ENCODE results near the gene LPP. TPM values are rescaled to one million over a fixed set of nuclear protein-coding genes. Genes with fewer than 3 reads are reported as not detected.

Gene LPP
- total and polyA plus RNA-seq, 2 of the 13 experiments (the other 11 are each of a cell fraction or from before 2014, with no cell fraction given) = 19.2 to 29.9 TPM

- ATAC-seq = peak; percentile 75
- peaks cover 83% of the 10 kb centered on the region for H3K4me1 ChIP-seq (ENCODE audit: insufficient read depth, low read length)
- intact Hi-C loops (cut with micrococcal nuclease; ENCODE audit: unreplicated experiment) = loop anchor here (10.0 kb wide), 1 partner anchor 520 kb away; the partner anchor contains the start of gene BCL6
- TF ChIP-seq ZNF777 (CRISPR knock-in tag; IDR thresholded peaks at IDR 0.05) = no peak
- no peak for TF ChIP-seq LCORL (IDR thresholded peaks at IDR 0.05)
- peak; percentile 67; the same call in 1 of the 2 replicates for TF ChIP-seq LCORL (CRISPR knock-in tag; IDR thresholded peaks at IDR 0.05)
- peak; percentile 76 for TF ChIP-seq HNRNPK (IDR thresholded peaks at IDR 0.05; ENCODE audit: low read depth, low read length, poor library complexity, severe bottlenecking)
- TF ChIP-seq FUBP1 (CRISPR knock-in tag; IDR thresholded peaks at IDR 0.05; ENCODE audit: borderline replicate concordance) = no peak
- TF ChIP-seq ZNF709 (CRISPR knock-in tag; IDR thresholded peaks at IDR 0.05) = no peak
- TF ChIP-seq TGIF2 (CRISPR knock-in tag; IDR thresholded peaks at IDR 0.05) = no peak
- TF ChIP-seq GATAD2A (CRISPR knock-in tag; IDR thresholded peaks at IDR 0.05) = peak; percentile 9; the same call in 1 of the 2 replicates
- TF ChIP-seq ZNF629 (CRISPR knock-in tag; conservative IDR thresholded peaks at IDR 0.05) = no peak
- TF ChIP-seq, protein P1, sequence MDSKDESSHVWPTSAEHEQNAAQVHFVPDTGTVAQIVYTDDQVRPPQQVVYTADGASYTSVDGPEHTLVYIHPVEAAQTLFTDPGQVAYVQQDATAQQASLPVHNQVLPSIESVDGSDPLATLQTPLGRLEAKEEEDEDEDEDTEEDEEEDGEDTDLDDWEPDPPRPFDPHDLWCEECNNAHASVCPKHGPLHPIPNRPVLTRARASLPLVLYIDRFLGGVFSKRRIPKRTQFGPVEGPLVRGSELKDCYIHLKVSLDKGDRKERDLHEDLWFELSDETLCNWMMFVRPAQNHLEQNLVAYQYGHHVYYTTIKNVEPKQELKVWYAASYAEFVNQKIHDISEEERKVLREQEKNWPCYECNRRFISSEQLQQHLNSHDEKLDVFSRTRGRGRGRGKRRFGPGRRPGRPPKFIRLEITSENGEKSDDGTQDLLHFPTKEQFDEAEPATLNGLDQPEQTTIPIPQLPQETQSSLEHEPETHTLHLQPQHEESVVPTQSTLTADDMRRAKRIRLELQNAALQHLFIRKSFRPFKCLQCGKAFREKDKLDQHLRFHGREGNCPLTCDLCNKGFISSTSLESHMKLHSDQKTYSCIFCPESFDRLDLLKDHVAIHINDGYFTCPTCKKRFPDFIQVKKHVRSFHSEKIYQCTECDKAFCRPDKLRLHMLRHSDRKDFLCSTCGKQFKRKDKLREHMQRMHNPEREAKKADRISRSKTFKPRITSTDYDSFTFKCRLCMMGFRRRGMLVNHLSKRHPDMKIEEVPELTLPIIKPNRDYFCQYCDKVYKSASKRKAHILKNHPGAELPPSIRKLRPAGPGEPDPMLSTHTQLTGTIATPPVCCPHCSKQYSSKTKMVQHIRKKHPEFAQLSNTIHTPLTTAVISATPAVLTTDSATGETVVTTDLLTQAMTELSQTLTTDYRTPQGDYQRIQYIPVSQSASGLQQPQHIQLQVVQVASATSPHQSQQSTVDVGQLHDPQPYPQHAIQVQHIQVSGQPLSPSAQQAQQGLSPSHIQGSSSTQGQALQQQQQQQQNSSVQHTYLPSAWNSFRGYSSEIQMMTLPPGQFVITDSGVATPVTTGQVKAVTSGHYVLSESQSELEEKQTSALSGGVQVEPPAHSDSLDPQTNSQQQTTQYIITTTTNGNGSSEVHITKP (CRISPR knock-in tag; IDR thresholded peaks at IDR 0.05; ENCODE audit: low read depth) = no peak
- TF ChIP-seq THRA (CRISPR knock-in tag; IDR thresholded peaks at IDR 0.05; ENCODE audit: borderline replicate concordance) = no peak
- TF ChIP-seq ZKSCAN5 (CRISPR knock-in tag; IDR thresholded peaks at IDR 0.05) = no peak
- no peak for TF ChIP-seq ZZZ3 (CRISPR knock-in tag; IDR thresholded peaks at IDR 0.05; ENCODE audit: borderline replicate concordance)
- 0 out of 2 replicates have a peak, but pooled peaks have one; percentile 30 for TF ChIP-seq BCL6 (CRISPR knock-in tag; IDR thresholded peaks at IDR 0.05)
Observed at GRCh38 chr3:188264226-188265207, 110.6 kb downstream of the LPP start.

More at GRCh38 chr3:188264226-188265207, 110.6 kb downstream of the LPP start:
- CTCF ChIA-PET (ENCODE audit: low intra/inter-chr PET ratio, low total read pairs) = no interaction called here
- no peaks in the 10 kb centered on the region for H3K27me3 ChIP-seq (ENCODE audit: control insufficient read depth in 1 of 2, insufficient read depth in 2 of 2, low read length in 2 of 2)
- POLR2A ChIA-PET = interaction anchor here (0.9 to 1.3 kb wide), 3 partner anchors 30 to 514 kb away, joined by 3 read pairs; no protein-coding TSS in a partner anchor
- H3K4me2 ChIP-seq (ENCODE audit: low read depth, low read length) = peak overlapping the region; percentile 49
- H3K79me2 ChIP-seq (ENCODE audit: insufficient read depth, low read length) = peaks cover 42% of the 10 kb centered on the region
- H3K36me3 ChIP-seq (replicated peaks in 1 of 2; ENCODE audit: control insufficient read depth in 1 of 2, insufficient read depth in 2 of 2, low read length in 2 of 2) = no peaks in the 10 kb centered on the region; a peak in 2 of 5 replicates
- 44% methylated on average over 7 of the region's 7 CpGs for WGBS (ENCODE audit: low lambda C conversion rate)
- no peaks in the 10 kb centered on the region for H3K9me3 ChIP-seq (ENCODE audit: low read length)
- in situ Hi-C loops (cut with HindIII; ENCODE audit: extremely low pct_ligation_motif_present, low pct_unique_long_range_greater_than_20kb) = no loop called here
- no peak for FAIRE-seq
- H3K4me3 ChIP-seq (replicated peaks in 1 of 3; ENCODE audit: insufficient read depth in 1 of 3, low read depth in 2 of 3, low read length in 3 of 3) = no peak overlapping the region
- peak overlapping the region; percentile 20; the same call in 1 of the 2 replicates for H3K9ac ChIP-seq (ENCODE audit: insufficient read depth, low read depth, low read length)
- DNase-seq (ENCODE audit: low spot score) = peak; percentile 29
- no peak overlapping the region for H2AFZ ChIP-seq (ENCODE audit: low read length)
- no peaks in the 10 kb centered on the region for H4K20me1 ChIP-seq (ENCODE audit: insufficient read depth, low read length)
- H3K27ac ChIP-seq (ENCODE audit: extremely low read length, insufficient read depth, low read length) = peak overlapping the region; percentile 33
- no TSS peak for BruUV-seq (replicated peaks)
